Measurements from ENCODE around the gene FKBP1A. TPM values are rescaled to one million over a fixed set of nuclear protein-coding genes. Genes with fewer than 3 reads are reported as not detected.
"Not testable (repeated sequence)": the region's sequence is repeated elsewhere in the genome, so short reads cannot be mapped to it uniquely, and the experiment has no call there.

Gene FKBP1A
- total RNA-seq, 2 experiments from 2014 or later = 205 to 207 TPM

DNA sequence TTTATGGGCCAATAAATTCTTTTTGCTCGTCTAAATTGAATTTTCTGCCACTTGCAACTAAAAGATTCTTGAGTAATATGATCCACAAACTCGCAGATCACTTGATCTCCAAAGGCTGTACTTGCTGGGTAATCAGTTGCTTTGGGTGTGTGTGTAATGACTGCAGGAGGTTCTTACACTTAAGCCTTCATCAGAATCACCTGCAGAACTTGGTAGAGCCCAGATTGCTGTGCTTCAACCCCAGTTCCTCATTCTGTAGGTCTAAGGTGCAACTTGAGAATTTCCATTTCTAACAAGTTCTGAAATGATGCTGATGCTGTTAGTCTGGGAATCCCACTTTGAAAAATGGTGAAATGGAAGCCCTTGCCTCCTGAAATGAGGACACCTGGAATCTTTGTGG, 12.9 kb upstream of the FKBP1A start:
- peaks cover 14% of the 10 kb centered on the region for H3K27me3 Mint-ChIP-seq
- POLR2A ChIA-PET = no interaction called here
- H3K4me3 Mint-ChIP-seq = no peak overlapping the region
- no peaks in the 10 kb centered on the region for H3K36me3 Mint-ChIP-seq (ENCODE audit: low read depth)
- DNase-seq = no peak
- no peak overlapping the region for H3K27ac Mint-ChIP-seq
- H3K4me1 Mint-ChIP-seq = peaks cover 10% of the 10 kb centered on the region
- H3K9me3 Mint-ChIP-seq = no peaks in the 10 kb centered on the region
- CTCF ChIA-PET = interaction anchor here (1.2 kb wide), 1 partner anchor 98 kb away, joined by 3 read pairs; no protein-coding TSS in a partner anchor

DNA sequence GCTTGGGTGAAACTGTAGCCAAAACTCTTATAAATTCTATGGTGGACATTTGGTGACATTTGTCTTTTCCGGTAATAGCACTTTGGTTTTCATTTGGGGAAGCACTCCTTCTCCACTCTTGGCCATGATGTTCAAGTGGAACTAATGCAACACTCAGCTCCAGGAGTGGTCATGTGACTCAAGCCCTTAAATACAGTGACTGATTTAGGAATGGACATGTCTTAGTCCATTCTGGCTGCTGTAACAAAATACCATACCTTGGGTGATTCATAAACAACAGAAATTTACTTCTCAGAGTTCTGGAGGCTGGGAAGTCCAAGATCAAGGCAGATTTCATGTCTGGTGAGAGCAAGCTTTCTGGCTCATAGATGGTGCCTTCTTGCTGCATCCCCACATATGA, 10.8 kb upstream of the FKBP1A start:
- Mint-ChIP-seq H3K4me1 (peaks cover 10% of the 10 kb centered on the region), H3K4me3 (no peak overlapping the region), H3K27me3 (peaks cover 14% of the 10 kb centered on the region), H3K36me3 (ENCODE audit: low read depth) (no peaks in the 10 kb centered on the region), H3K9me3 (no peaks in the 10 kb centered on the region), H3K27ac (no peak overlapping the region)
- no peak for DNase-seq
- CTCF ChIA-PET = no interaction called here
- POLR2A ChIA-PET = no interaction called here

DNA sequence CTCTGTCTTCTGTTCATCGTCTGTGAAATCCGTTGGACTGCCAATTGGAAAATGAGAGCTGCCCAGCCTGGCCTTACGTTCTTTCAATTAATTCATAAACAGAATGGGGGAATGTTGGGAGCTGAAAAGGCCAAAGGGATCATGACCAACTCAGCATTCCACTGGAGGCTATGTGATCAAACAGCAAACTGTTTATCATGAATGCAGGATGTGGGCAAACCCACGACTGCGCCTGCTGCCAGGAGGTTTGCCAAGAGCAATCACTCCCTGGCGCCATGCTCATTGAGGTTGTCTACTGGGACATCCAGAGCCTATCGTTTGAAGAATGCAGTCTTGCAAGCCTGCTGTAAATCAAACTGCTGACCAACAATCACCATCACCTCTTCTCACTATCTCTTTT, 9.3 kb upstream of the FKBP1A start:
- no peak overlapping the region for H3K4me3 Mint-ChIP-seq
- H3K27ac Mint-ChIP-seq = no peak overlapping the region
- peaks cover under 1% of the 10 kb centered on the region for H3K36me3 Mint-ChIP-seq (ENCODE audit: low read depth)
- no peak for DNase-seq
- CTCF ChIA-PET = interaction anchor here (1.7 kb wide), 1 partner anchor 101 kb away, joined by 3 read pairs; no protein-coding TSS in a partner anchor
- H3K27me3 Mint-ChIP-seq = peaks cover 15% of the 10 kb centered on the region
- no peaks in the 10 kb centered on the region for H3K9me3 Mint-ChIP-seq
- peaks cover 10% of the 10 kb centered on the region for H3K4me1 Mint-ChIP-seq
- POLR2A ChIA-PET = no interaction called here

DNA sequence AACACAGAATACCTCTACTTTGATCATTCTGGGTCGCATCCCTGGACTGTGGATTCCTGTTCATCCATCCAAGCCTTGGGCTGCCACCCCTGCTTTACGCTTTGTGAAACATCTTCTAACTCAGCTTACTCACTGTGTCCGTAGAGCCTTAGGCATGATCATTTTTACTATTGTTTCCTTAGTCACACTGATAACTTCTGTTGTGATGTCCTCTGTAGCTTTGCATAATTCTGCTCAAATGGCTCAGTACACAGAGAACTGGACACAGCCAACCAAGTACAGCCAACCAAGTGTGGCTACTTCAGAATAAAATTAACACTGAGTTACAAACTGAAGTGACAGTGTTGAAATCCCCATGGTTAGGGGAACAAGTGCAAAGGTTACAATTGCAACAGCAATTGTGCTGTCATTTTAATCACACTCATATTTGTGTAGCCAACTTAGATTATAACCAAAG, 8.6 kb upstream of the FKBP1A start:
- Mint-ChIP-seq H3K36me3 (ENCODE audit: low read depth) (peaks cover 4% of the 10 kb centered on the region), H3K27me3 (peaks cover 18% of the 10 kb centered on the region), H3K4me1 (peaks cover 16% of the 10 kb centered on the region), H3K27ac (no peak overlapping the region), H3K9me3 (peaks cover 6% of the 10 kb centered on the region), H3K4me3 (no peak overlapping the region)
- ChIA-PET POLR2A (no interaction called here), CTCF (interaction anchor here (1.5 to 1.7 kb wide), 2 partner anchors 12 to 100 kb away, joined by 3 to 5 read pairs; no protein-coding TSS in a partner anchor)
- DNase-seq = no peak

DNA sequence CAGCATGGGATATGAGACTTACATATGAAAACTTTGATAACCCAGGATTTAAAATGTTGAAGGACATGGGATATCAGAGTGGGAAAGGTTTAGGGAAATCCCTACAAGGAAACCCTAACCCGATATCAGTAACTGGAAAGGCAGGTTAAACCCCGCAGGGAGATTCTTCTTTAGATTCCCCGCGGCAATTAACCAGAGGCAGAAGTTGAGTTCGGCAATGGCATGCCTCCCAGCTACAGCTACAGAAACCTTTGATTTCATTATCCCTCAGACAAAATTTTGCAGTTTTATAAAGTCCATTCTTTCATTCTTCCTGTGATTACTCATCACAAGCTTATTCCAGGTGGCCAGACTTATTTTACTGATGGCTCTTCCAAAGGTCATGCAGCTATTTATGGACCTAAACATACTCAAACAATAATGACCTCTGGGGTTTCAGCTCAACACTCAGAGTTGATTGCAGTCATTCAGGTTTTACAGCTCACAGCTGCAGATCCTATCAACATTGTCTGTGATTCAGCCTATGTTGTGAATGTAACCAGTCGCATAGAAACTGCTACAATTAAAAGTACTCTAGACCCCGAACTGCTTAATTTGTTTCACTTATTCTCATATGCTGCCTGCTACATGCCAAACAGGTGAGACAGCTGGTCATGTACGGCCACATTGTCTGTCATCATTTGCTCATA, 7.0 kb upstream of the FKBP1A start:
- ChIA-PET CTCF (interaction anchor here (0.7 to 1.5 kb wide), 4 partner anchors 11 to 187 kb away, joined by 3 to 5 read pairs (median 4); no protein-coding TSS in a partner anchor), POLR2A (interaction anchor here (0.8 kb wide), 1 partner anchor 75 kb away, joined by 3 read pairs; no protein-coding TSS in a partner anchor)
- H3K9me3 Mint-ChIP-seq; H3K4me3 Mint-ChIP-seq; H3K27ac Mint-ChIP-seq; H3K36me3 Mint-ChIP-seq (ENCODE audit: low read depth); DNase-seq: not testable (repeated sequence)
- Mint-ChIP-seq H3K4me1 (peaks cover 22% of the 10 kb centered on the region), H3K27me3 (peaks cover 29% of the 10 kb centered on the region)

DNA sequence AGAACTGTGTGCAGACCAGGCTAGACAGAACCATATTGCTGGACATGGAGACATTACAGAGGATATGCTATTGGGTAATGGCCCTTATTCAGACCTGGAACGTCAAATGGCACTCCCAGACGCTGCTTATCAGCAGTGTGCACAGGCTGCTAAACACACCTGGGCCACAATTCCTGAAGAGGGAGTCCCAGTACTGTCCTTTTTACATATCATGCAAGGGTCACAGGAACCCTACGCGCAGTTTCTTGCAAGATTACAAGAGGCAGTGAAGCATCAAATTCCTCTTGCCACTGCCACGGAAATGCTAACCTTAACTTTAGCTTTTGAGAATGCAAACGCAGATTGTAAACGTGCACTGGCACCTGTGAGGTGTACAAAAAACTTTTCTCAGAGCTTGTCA, 5.3 kb upstream of the FKBP1A start:
- H3K9me3 Mint-ChIP-seq; POLR2A ChIA-PET; H3K27ac Mint-ChIP-seq; H3K36me3 Mint-ChIP-seq (ENCODE audit: low read depth); DNase-seq; H3K4me3 Mint-ChIP-seq: not testable (repeated sequence)
- CTCF ChIA-PET = interaction anchor here (1.3 kb wide), 1 partner anchor 83 kb away, joined by 4 read pairs; no protein-coding TSS in a partner anchor
- Mint-ChIP-seq H3K4me1 (peaks cover 30% of the 10 kb centered on the region), H3K27me3 (peaks cover 33% of the 10 kb centered on the region)

DNA sequence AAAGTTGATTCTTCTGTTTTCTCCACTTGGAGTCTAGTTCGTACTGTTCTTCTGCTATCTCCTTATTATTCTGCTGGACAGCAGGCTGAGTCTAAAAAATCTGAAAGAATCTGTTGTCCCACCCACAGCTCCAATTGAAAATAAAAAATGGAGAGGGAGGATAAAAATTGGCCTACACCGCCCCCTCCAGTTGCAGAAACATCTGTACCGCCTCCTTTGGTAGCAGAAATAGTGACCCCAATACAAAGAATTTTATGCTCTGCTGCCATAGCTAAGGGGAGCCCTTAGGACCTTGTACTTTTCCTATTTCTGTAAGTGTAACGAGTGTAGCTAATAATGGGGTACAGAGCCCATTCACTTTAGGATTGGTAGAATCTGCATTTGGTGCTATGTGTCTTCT, 4.9 kb upstream of the FKBP1A start:
- peaks cover 6% of the 10 kb centered on the region for H3K9me3 Mint-ChIP-seq
- no peak overlapping the region for H3K4me3 Mint-ChIP-seq
- H3K4me1 Mint-ChIP-seq = peaks cover 31% of the 10 kb centered on the region
- CTCF ChIA-PET = interaction anchor here (1.3 kb wide), 1 partner anchor 82 kb away, joined by 4 read pairs; no protein-coding TSS in a partner anchor
- POLR2A ChIA-PET = no interaction called here
- DNase-seq = no peak
- no peak overlapping the region for H3K27ac Mint-ChIP-seq
- H3K27me3 Mint-ChIP-seq = peaks cover 33% of the 10 kb centered on the region
- H3K36me3 Mint-ChIP-seq (ENCODE audit: low read depth) = peaks cover 4% of the 10 kb centered on the region

DNA sequence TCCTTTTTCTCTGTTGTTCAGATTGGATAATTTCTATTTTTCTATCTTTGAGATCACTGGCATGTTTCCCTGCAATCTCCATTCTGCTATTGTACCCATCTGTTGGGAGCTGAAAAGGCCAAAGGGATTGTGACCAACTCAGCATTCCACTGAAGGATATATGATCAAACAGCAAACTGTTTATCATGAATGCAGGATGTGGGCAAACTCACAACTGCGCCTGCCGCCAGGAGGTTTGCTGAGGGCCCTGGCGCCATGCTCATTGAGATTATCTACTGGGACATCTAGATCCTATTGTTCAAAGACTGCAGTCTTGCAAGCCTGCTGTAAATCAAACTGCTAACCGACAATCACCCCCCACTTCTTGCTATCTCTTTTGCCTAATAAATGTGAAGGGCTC, 3.8 kb upstream of the FKBP1A start:
- peaks cover 6% of the 10 kb centered on the region for H3K9me3 Mint-ChIP-seq
- H3K27me3 Mint-ChIP-seq = peaks cover 33% of the 10 kb centered on the region
- H3K27ac Mint-ChIP-seq = no peak overlapping the region
- H3K4me1 Mint-ChIP-seq = peaks cover 25% of the 10 kb centered on the region
- ChIA-PET POLR2A (interaction anchor here (1.5 kb wide), 1 partner anchor 19 kb away, joined by 3 read pairs; no protein-coding TSS in a partner anchor), CTCF (interaction anchor here (1.3 to 2.1 kb wide), 2 partner anchors 81 to 96 kb away, joined by 4 to 6 read pairs; no protein-coding TSS in a partner anchor)
- peaks cover 9% of the 10 kb centered on the region for H3K36me3 Mint-ChIP-seq (ENCODE audit: low read depth)
- DNase-seq = no peak
- no peak overlapping the region for H3K4me3 Mint-ChIP-seq

DNA sequence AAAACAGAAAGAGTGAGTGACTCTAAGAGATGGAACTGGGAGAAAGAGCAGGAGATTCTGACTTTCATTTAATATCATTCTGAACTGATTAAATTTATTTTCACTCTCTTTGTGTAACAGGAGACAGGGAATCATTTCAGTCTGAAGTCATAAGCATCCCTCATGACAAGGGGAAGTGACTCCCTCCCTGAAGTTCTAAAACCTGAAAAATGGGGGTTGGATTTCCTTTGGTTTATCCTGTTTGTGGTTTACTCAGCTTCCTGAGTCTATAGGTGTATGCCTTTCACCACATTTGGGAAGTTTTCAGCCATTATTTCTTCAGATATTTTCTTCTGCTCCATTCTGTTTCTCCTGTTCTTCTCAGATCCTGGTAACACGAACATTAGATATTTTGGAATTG, 3.4 kb upstream of the FKBP1A start:
- peaks cover 28% of the 10 kb centered on the region for H3K4me1 Mint-ChIP-seq
- peaks cover 33% of the 10 kb centered on the region for H3K27me3 Mint-ChIP-seq
- no peak overlapping the region for H3K4me3 Mint-ChIP-seq
- ChIA-PET CTCF (interaction anchor here (0.6 to 2.1 kb wide), 2 partner anchors 40 to 95 kb away, joined by 3 to 6 read pairs; no protein-coding TSS in a partner anchor), POLR2A (interaction anchor here (1.5 kb wide), 1 partner anchor 20 kb away, joined by 3 read pairs; no protein-coding TSS in a partner anchor)
- no peak for DNase-seq
- peaks cover 6% of the 10 kb centered on the region for H3K9me3 Mint-ChIP-seq
- peaks cover 9% of the 10 kb centered on the region for H3K36me3 Mint-ChIP-seq (ENCODE audit: low read depth)
- H3K27ac Mint-ChIP-seq = no peak overlapping the region

DNA sequence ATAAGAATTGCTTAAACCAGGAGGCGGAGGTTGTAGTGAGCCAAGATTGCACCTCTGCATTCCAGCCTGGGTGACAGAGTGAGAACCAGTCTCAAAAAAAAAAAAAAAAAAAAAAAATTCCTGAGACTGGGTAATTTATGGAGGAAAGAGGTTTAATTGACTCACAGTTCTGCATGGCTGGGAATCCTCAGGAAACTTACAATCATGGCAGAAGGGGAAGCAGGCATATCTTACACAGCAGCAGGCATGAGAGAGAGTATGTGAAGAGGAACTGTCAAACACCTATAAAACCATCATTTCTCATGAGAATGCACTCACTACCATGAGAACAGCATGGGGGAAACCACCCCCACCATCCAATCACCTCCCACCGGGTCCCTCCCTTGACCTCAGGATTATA, 1.8 kb upstream of the FKBP1A start:
- Mint-ChIP-seq H3K36me3 (ENCODE audit: low read depth) (peaks cover 13% of the 10 kb centered on the region), H3K27me3 (peaks cover 29% of the 10 kb centered on the region), H3K4me3 (no peak overlapping the region), H3K4me1 (peaks cover 43% of the 10 kb centered on the region), H3K27ac (no peak overlapping the region), H3K9me3 (peaks cover 6% of the 10 kb centered on the region)
- CTCF ChIA-PET = interaction anchor here (2.1 kb wide), 1 partner anchor 94 kb away, joined by 6 read pairs; no protein-coding TSS in a partner anchor
- no peak for DNase-seq
- POLR2A ChIA-PET = no interaction called here

DNA sequence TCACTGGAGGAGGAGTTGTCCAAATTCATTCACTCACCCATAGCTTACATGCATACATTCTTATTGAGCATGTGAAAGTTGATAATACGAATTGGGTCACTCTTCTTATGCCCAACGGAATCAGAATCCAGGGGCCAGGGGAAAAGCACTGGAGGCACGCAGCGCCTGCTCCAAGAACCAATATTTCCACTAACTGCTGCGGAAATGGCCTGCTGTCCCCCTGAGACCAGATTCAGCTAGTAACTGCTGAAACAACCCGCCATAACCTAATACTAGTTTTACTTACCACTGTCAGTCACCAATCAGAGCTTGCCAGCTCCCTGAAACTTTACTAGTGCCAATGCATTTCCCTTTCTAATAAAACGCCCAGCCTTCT, 641 bp upstream of the FKBP1A start:
- CTCF ChIA-PET = interaction anchor here (3.0 kb wide), 1 partner anchor 36 kb away, joined by 12 read pairs; no protein-coding TSS in a partner anchor
- POLR2A ChIA-PET = interaction anchor here (0.6 to 6.8 kb wide), 5 partner anchors 13 to 1062 kb away, joined by 3 to 47 read pairs (median 3); no protein-coding TSS in a partner anchor

DNA sequence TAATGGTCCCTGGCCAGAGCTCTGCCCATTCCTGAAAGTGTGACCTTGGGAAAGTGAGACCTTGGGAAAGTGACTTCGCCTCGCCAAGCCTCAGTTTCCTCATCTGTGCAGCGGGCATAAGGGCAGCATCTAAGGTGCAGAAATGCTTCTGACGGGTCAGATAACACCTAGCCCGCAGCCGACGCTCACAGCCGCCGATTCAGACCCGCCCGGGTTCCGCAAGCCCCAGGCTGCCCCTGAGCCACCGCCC, 486 bp downstream of the FKBP1A start:
- ChIA-PET POLR2A (interaction anchor here (0.7 to 6.8 kb wide), 17 partner anchors 12 to 710 kb away, joined by 3 to 47 read pairs (median 4); partner anchors contain the start of gene SDCBP2), CTCF (interaction anchor here (1.2 to 5.0 kb wide), 4 partner anchors 35 to 67 kb away, joined by 4 to 26 read pairs (median 8); no protein-coding TSS in a partner anchor)
- Mint-ChIP-seq H3K9me3 (peaks cover 6% of the 10 kb centered on the region), H3K36me3 (ENCODE audit: low read depth) (peaks cover 24% of the 10 kb centered on the region), H3K27me3 (peaks cover 23% of the 10 kb centered on the region), H3K27ac (peak overlapping the region; percentile 72), H3K4me3 (peak overlapping the region; percentile 84), H3K4me1 (peaks cover 63% of the 10 kb centered on the region)
- DNase-seq = peak; percentile 34

More for the DNA sequence above, 641 bp upstream of the FKBP1A start:
- peaks cover 20% of the 10 kb centered on the region for H3K36me3 Mint-ChIP-seq (ENCODE audit: low read depth)
- peak overlapping the region; percentile 84 for H3K4me3 Mint-ChIP-seq
- DNase-seq = no peak
- peak overlapping the region; percentile 83 for H3K27ac Mint-ChIP-seq
- peaks cover 53% of the 10 kb centered on the region for H3K4me1 Mint-ChIP-seq
- peaks cover 26% of the 10 kb centered on the region for H3K27me3 Mint-ChIP-seq
- peaks cover 6% of the 10 kb centered on the region for H3K9me3 Mint-ChIP-seq

Data from activated CD4-positive, alpha-beta memory T cell treated with anti-CD3 and anti-CD28 coated beads, Interleukin-2, amount 10 ng/mL, durations not matched to agents 7 days and 5 days (primary cell).